GM18499 (cell line): ENCODE results near the gene KRT72.

Experiments
- ATAC-seq: cut with Tn5 transposase; IDR thresholded peaks from one replicate; pipeline ENCODE4 v1.9.1; 2021; ENCODE audit warnings: moderate number of reproducible peaks; ENCODE audit not compliant: insufficient read depth, unreplicated experiment

Gene KRT72

GRCh38 chr12:52551216-52551865, 49.9 kb downstream of the KRT72 start:
- no peak for ATAC-seq

- ATAC-seq: no peak
These were observed 55.1 kb downstream of the KRT72 start for GRCh38 chr12:52546126-52546525.

GRCh38 chr12:52543985-52544883, 57.0 kb downstream of the KRT72 start:
- ATAC-seq: no peak

- ATAC-seq: no peak
These were observed 58.4 kb downstream of the KRT72 start for GRCh38 chr12:52542785-52543318.

GRCh38 chr12:52542157-52542556, 59.1 kb downstream of the KRT72 start:
- ATAC-seq: no peak

GRCh38 chr12:52541709-52542108, 59.6 kb downstream of the KRT72 start:
- no peak for ATAC-seq

GRCh38 chr12:52540531-52540930, 60.7 kb downstream of the KRT72 start:
- no peak for ATAC-seq

GRCh38 chr12:52539821-52540173, 61.5 kb downstream of the KRT72 start:
- ATAC-seq: no peak

- no peak for ATAC-seq
These were observed 62.0 kb downstream of the KRT72 start for GRCh38 chr12:52539083-52539820.

GRCh38 chr12:52537101-52537500, 64.2 kb downstream of the KRT72 start:
- ATAC-seq: no peak
